Measurements from ENCODE around the gene MCRS1.
A peak's percentile ranks its signal among the peaks of the same experiment; 100 is the strongest.
"Not testable (repeated sequence)": the region's sequence is repeated elsewhere in the genome, so short reads cannot be mapped to it uniquely, and the experiment has no call there.

The MCRS1 gene

DNA sequence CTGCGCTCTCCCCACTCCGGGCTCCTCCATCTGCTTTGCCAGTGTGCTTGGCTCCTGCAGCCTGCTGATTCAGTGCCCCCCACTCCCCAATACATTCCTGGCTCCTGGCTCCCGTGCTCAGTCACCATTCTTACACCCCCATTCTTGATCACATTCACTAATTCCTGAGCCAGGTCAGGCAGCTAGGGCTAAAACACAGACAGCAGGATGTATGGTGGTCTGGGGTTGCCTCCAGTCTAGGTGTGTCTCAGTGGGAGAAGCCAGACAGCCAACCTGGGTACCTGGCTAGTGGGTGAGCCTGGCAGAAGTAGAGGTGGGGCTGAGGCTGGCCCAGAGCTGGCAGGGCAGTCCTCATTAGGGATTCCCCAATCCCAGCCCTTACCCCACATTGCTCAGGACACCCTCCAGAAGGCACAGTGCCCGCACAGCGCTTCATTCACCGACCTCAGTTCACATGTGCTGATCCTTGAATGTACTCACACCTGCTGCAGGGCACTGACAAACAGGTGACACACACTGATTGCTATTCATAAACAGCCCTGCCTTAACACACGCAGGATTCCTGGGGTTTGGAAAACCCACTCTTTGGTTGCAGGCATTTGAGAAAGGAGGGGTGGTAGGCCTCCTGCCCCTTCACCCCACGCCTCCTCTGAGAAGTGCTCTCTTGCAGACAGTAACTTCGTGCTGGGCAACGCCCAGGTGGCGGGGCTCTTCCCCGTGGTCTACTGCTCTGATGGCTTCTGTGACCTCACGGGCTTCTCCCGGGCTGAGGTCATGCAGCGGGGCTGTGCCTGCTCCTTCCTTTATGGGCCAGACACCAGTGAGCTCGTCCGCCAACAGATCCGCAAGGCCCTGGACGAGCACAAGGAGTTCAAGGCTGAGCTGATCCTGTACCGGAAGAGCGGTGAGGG, 27.5 kb downstream of the MCRS1 start:
- DNase-seq = no peak

DNA sequence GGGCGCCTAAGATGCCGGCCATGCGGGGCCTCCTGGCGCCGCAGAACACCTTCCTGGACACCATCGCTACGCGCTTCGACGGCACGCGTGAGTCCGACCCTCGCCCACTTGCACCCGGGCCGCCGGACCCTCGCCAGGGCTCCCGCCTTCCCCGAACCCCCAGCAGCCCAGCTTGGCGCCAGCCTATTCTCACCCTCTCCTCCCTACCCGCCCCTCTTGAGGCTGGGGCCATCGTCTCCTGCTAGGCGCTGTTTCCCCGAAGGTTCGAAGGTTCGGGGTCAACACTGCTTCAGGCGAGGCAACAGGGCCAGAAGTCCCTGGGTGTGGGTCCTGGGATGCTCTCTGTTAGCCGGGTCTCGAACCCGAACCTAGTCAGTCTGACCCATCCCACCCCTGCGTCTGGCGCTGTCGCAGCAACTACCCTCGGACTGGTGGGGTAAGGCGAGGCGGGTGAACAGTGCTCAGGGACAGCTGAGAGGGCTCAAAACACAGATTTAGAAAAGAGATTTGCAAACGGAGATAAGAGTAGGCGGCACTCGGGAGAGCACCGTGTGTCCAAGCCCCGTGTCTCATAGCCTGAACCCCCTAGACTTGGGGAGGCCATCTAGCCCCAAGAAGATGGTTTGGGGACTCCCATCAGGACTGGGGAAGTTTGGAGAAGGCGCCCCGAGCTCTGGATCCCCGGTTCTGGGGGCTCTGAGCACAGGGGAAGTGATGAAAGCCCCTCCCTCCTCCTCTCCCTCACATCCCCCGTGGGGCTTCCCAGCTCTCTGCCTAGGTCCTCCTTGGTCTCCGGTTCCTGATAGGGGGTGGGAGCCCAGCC, 28.3 kb downstream of the MCRS1 start:
- DNase-seq = no peak

DNA sequence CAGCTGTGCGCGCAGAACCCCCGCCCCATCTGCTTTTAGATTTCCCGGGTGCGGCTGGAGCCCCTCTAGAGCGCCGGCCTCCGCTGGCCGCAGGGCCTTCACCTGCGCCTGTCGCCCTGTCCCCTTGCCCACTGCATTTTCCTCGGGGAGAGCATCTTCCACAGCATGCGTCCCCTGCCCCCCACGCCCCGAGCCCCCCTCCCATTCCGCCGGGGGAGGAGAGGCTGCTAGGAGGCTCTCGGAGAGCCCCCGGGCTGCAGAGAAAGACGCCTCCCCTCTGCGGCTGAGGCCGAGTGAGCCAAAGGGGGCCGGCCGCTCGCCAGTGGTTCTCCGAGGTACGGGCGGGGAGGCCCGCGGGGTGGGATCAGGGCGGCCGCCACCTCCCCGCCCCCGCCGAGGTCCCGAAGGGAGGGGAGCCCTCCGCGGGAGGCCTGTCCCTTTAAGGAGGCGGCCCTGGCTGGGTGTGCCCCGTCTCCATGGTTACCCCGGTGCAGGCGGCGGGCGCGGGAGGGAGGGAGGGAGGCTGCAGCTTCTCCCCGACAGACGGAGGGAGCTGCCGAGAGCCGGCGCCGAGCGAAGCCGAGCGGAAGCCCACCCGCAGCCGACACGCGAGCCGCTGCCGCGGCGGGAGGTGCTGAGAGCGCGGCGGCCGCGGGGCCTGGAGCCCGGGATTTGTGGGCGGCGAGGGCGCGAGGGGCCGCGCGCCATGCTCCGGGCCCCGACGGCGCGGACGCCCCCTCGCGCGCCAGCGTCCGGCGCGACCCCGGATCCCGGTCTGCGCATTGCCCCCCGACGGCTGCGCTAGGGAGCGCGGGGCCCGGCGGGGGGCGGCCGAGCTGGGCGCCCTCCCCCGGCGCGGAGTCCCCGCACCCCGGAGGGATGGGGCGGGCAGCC, 29.2 kb downstream of the MCRS1 start, which contains the start of gene KCNH3:
KCNH3 (plus strand) TSS at position 521 of the 894 bp plus-strand sequence. CDS start 387 bp downstream, outside the sequence.
- DNase-seq = peak in 1 of 2 experiments; percentile 81

DNA sequence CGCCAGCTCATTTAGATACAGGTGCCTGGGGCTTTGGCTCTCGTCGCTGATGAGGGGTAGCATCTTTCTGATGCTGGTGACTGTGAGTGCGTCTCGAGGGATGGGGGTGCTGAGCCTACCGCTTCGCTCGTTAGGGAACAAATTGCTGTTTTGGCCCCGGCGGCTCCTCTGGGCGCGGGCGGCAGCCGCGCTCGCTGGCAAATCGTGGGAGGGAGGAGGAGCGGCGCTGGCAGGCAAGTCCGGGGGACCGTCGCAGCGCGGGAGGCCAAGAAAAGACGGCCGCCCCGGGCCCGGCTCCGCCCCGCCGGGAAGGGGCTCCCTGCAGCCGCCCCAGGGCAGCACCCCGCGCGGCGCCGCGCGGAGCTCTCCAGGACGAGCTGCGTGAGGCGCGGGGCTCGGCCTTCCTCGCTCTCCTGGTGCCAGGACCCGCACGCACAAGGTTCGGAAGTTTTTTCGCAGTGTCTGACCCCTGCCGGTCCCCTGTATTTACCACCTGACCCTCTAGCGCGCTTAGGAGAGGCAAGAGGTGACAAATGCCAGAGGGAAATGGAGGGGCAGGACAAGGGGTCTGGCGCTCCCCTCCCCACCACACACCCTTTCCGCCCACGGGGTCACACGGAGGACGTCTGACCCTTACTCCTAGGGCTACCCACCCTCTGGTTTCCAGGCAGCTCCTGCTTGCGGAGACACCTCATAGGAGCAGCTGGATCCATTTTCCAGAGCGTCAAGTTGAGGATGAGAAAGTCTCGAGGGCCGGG, 30.0 kb downstream of the MCRS1 start:
- DNase-seq = no peak

DNA sequence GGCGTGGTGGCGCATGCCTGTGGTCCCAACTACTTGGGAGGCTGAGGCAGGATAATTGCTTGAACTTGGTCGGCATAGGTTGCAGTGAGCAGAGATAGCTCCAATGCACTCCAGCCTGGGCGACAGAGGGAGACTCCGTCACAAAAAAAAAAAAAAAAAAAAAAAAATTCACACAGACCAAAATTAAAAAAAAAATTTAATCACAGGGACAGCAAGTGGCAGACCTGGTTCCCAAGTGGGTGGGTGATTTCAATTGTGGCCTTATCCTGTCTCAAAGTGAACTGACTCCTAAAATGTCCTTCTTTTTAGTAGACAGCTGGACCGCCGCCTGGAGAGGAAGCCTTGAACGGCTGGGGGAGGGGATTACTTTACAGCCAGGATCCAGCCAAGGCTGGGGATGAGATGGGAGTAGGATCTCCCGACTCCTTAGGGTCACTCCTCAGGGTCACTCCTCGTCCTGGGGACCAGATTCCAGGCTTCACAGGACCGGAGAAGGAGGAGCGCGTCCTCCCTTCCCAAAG, 30.7 kb downstream of the MCRS1 start:
- DNase-seq = peak in 1 of 2 experiments; percentile 25

DNA sequence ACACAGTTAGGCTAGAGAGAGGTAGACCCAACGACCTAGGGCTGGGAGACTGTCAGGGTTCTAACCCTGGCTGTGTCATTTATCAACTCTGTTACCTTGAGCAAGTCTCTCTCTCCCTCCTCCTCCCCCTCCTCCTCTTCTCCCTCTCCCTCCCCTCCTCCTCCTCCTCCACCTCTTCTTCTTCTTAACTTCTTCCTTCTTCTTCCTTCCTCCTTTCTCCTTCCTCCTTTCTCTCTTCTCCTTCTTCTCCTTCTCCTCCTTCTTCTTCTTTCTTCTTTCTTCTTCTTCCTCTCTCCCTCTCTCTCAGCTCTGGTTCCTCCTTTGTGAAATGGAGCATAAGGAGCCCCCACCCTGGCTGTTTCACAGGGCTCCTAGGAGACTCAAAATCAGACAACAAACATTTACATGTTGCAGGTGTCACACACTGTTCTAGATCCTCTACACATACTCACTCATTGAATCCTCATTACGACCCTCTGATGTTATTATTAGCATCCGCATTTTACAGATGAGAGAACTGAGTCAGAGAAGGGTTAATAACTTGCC, 31.3 kb downstream of the MCRS1 start:
- DNase-seq = no peak

DNA sequence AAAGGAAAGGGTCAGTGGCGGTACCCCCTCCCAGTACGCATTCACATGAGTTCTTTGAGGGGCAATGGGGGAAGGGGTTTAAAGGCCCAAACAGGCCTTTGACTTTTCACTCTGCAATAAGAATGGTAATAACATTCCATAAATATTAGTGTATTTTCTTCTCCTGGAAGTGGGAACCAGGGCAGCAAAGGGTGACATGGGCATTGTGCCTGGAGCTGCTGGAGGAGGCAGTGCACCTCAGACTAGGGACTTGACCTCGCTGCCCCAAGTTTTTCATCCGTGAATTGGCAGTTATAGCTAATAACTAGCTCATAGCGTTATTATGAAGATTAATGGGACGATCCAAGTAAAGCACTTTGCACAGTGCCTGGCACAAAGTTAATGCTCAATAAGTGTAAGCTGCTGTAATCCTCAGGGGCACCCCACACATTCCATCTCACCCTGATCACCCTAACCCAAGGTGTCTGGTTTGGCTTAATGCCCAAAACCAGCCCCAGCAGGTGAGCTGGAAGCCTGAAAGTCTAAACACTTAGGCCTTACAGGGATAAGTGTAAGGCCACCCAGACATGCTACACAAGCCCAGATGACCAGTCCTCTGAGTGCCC, 31.9 kb downstream of the MCRS1 start:
- no peak for DNase-seq

DNA sequence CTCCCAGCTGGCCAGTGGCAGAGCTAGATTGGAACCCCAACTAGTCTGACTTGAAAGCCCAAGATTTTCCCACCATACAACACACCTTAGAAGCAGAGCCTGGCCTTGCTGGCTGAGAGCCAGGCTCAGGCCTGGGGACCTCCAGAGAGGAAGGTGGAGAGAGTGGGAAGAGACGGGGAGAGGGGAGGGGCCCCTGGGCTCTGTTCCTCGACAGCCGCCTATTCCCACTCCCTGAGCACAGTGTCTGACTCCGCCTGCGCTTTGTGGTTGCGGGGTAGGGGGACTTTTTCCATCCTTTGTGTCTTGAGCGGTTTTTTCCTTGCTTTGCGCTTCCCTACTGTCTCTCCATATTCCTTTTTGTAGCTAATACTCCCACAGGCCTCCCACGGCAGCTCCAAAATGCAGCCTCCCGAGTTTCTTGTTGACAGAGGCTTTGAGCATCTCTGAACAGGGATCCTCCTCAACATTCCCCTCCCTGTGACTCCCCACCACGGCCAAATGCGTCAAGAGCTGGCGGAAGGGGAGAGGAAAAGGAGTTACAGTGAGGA, 33.1 kb downstream of the MCRS1 start:
- DNase-seq = no peak

DNA sequence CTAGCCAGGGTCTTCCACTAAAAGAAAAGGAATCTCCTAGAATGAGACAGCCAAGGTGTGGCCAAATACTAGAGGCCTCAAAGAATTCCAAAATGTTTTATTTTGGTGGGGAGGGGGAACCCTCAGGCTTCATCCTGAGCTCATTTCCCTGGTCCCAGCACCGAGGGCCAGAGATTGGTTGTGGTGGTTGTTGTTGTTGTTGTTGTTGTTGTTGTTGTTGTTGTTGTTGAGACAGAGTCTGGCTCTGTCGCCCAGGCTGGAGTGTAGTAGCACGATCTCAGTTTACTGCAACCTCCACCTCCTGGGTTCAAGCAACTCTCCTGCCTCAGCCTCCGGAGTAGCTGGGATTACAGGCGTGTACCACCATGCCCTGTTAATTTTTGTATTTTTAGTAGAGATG, 33.8 kb downstream of the MCRS1 start:
- not testable (repeated sequence) for DNase-seq

DNA sequence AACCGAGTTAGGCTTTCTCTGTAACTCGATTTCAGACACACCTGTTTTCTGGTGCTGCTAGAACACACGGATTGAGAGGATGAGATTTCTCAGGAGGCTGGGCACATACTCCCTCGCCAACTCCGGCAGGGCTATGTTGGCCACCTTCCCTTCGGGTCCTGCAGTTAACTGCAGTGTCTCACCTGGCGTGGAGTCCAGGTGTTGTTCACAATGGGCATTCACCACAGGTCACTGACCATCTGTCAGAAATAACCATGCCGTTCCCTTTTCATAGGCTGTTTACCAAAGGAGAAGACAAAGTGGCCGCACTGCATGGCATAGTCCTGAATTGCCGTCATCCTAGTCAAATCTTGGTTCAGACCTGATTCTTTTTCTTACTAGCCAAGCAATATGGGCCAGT, 34.6 kb downstream of the MCRS1 start:
- no peak for DNase-seq

DNA sequence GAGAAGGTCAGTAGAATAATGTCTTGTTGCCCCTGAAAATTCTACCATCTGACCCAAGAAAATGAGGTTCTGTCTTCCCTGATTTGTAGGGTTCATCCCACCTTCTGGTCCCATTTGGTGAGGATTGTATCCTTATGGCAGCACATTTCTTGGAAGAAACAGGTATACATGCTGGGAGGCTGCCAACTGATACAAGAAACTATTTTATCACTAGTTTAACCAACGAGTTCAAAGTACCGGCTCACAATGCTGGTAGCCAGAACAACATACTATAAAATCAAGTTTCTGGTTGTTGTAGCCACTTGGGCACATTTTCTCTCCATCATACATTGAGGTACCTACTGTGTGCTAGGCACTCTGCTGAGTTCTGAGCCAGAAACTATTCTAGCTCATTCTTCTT, 36.2 kb downstream of the MCRS1 start:
- DNase-seq = no peak

DNA sequence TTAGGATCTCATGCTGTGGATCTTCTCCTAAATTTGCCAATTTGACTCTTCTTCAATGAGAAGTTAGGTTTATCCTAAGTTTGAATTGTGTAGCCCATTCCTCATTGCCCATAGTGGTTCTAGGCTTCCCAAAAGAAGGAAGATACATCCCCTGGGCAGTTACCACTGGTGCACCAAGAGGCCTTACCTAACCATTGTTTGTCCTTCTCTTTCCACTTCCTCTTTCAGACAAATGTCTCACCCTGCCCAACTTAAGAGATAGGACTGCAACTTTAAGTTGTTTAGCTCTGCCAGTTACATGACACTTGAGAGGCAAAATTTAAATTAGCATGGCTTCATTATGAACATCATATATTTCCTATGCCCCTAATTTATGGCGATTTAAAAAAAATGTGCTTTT, 38.5 kb downstream of the MCRS1 start:
- DNase-seq = no peak

DNA sequence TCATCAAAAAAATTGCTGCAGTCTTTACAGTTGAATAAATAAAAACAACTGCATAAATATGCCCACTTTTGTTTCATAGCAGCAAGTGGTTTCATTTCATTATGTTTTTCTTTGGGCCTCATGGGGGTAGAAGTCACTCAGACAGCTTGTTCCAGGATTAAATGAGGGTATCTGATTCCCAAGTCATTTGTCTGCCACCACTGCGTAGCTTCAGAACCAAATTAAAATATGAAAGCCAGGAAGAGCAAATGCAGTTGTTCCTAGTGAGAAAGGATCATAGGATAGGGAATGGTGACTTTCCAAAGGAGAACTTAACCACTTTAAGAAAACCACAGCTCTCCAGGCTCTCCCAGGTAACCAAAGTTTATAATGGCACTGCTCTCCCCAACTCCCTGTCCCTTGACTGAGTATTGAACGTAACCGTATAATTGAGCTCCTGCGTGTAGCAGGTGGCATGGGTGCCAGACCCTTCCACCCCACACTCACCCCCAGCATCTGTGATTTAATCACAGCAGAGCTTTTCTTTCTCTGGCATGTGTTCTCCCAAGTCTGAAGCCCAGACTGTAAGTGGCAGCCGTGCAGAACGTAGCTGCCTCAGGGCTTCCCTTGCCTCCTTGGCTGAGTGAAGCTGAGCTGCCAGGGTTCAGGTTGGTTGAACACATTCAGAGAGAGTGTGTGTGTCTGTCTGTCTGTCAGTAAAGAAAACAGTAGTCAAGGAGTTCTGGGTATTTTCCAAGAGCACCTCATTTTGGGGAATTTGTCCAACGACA, 40.4 kb downstream of the MCRS1 start:
- peak in 1 of 2 experiments; percentile 16 for DNase-seq

DNA sequence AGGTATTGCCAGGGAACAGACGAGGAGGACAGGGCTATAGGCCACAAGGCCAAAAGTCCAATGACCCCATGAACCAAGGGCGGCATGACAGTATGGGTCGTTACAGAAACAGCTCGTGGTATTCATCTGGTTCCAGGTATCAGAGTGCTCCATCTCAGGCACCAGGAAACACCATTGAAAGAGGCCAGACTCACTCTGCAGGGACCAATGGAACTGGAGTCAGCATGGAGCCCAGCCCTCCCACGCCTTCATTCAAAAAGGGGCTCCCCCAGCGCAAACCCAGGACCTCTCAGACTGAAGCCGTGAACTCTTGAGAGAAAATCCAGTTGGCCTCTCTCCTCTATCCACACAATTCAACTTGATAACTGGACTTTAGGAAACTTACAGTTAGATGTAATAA, 42.0 kb downstream of the MCRS1 start:
- DNase-seq = no peak

DNA sequence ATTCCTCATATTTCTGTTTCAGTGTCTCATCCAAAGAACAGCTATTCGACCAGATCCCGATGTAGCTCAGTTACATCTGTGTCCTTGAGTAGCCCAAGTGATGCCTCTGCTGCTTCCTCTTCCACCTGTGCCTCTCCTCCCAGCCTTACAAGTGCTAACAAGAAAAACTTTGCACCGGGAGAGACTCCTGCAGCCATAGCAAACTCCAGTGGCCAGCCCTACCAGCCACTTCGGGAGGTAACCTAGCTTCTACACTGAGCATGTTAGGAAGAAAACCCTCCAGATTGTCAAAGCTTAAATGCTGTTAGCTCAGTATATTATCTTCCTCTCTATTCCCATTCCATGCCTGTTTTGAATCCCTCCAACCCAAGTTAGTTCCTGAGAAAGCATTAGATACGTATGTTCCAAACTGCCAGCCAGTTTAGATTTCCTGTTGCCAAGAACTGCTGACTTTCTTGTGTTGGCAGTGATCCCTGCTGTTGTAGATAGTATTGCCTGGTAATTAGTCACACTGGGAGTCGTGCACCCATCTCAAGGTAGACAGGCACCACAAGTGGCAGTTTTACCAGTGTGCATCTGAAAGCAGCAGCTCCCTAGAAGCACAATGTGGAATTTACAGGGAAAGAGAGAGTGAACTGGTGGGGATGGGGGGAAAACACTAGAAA, 43.1 kb downstream of the MCRS1 start:
- no peak for DNase-seq

DNA sequence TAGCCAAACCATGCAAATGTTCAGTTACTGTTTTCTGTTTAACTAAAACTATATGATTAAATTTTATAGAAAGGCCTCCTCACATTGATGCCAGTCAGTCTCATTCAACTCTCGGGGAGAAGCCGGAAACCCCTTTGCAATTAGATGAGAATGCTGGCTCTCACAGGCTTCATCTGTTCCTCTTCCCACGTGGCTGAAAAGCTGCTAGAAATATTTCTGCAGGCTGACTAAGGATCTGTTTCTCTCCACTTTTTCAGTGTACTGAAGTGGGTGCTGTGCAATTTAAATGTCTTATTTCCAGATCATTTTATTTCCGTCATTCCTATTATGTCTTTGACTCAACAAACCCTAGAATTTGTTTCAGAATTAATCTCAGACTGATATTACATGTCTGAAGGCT, 46.6 kb downstream of the MCRS1 start:
- DNase-seq = no peak

DNA sequence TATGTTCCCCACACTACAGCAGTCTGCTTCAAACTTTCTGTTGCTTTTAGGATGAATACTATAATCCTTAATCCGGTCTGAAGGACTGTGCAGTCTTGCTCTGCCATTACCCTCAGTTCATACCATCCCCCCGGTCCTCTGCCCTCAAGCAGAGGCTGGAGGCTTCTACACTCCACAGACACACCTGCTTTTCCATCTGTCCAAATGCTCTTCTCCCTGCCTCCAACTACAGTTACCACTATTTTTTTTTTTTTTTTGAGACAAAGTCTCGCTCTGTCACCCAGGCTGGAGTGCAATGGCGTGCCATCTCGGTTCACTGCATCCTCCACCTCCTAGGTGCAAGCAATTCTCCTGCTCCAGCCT, 48.4 kb downstream of the MCRS1 start:
- no peak for DNase-seq

DNA sequence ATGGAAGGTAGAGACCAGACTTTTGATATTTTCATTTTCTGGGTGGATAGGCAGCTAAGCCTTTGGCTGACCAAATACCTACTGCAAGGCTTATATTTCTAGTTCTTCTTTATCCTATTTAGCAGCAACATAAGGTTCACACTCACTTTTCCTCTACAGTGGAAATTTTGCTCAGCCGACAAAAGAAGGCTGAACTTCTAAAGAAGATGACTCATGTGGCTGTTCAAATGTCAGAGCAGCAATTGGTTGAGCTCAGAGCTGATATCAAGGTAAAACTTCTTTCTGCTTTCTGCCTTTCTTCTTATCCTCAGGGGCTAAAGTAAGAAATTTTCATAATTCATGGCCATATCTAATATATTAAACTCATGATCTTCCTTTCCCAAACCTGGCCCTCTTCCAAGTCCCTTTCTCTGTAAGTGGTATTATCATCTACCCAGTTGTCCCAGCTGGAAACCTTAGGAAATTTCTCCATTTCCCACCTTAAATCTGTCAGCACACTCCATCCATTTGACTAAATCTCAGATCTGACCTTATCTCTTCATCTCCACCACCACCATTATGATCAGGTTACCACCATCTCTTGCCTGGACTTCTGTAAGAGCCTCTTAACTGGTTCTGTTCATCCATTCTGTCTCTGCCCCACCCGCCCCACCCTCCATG, 48.9 kb downstream of the MCRS1 start:
- no peak for DNase-seq

DNA sequence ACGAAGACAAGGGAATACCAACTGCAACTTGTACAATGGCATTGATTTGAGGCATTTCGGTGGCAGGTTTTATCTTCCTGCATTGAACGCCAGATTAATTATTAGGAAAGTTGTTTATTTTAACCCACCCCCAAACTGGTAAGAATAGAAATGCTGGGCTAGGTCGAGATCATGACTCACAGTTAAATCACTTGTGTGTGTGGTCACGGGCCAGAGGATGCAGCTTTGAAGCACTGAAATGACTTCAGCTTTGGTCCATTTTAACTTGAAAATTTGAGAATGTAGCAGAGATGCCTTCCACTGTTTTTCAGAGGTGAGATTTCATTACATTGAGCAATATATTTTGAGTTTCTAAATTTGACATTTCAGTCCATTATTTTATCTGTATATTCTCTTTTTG, 52.7 kb downstream of the MCRS1 start:
- no peak for DNase-seq
